Nephron progenitor cell (in vitro differentiated cells): ENCODE results near the gene NIPSNAP3A.
"Not testable (repeated sequence)": the region's sequence is repeated elsewhere in the genome, so short reads cannot be mapped to it uniquely, and the experiment has no call there.

ENCODE experiments used
- DNase-seq: peaks from one replicate; pipeline ENCODE4 v3.0.0; 2021
- H3K27ac Mint-ChIP-seq: 2 replicates; pipeline ENCODE4 v1.8.0; 2021; ENCODE audit warnings: mild to moderate bottlenecking, moderate library complexity, mixed read lengths
- H3K27me3 Mint-ChIP-seq: 2 replicates; pipeline ENCODE4 v1.8.0; 2021; ENCODE audit warnings: mild to moderate bottlenecking, low read depth, mixed read lengths; ENCODE audit not compliant: poor library complexity
- H3K36me3 Mint-ChIP-seq: 2 replicates; pipeline ENCODE4 v1.8.0; 2021; ENCODE audit warnings: low read depth, mixed read lengths
- H3K4me1 Mint-ChIP-seq: 2 replicates; pipeline ENCODE4 v1.8.0; 2021; ENCODE audit warnings: mixed read lengths
- H3K4me3 Mint-ChIP-seq: 2 replicates; pipeline ENCODE4 v1.8.0; 2021; ENCODE audit warnings: mild to moderate bottlenecking, moderate library complexity, mixed read lengths
- H3K9me3 Mint-ChIP-seq: 2 replicates; pipeline ENCODE4 v1.8.0; 2021; ENCODE audit warnings: mild to moderate bottlenecking, moderate library complexity, mixed read lengths
- CTCF ChIP-seq: fragments of 200-600 bp; sonication (generic); IDR thresholded peaks from 2 replicates; pipeline ENCODE4 v1.5.0; 2021; ENCODE audit warnings: antibody characterized with exemption

Gene NIPSNAP3A

GRCh38 chr9:104767507-104767906 lies 20.0 kb downstream of the NIPSNAP3A start:
- peaks cover 16% of the 10 kb centered on the region for H3K36me3 Mint-ChIP-seq
- no peak for TF ChIP-seq CTCF
- H3K27me3 Mint-ChIP-seq = peaks cover 6% of the 10 kb centered on the region
- H3K4me3 Mint-ChIP-seq = no peak overlapping the region
- peaks cover 5% of the 10 kb centered on the region for H3K9me3 Mint-ChIP-seq
- no peaks in the 10 kb centered on the region for H3K4me1 Mint-ChIP-seq
- no peak for DNase-seq
- H3K27ac Mint-ChIP-seq = no peak overlapping the region

GRCh38 chr9:104769029-104769428 lies 21.5 kb downstream of the NIPSNAP3A start:
- H3K27ac Mint-ChIP-seq, H3K9me3 Mint-ChIP-seq, H3K4me1 Mint-ChIP-seq, DNase-seq, H3K4me3 Mint-ChIP-seq, H3K27me3 Mint-ChIP-seq: not testable (repeated sequence)
- H3K36me3 Mint-ChIP-seq = peaks cover 16% of the 10 kb centered on the region

GRCh38 chr9:104769655-104770054 lies 22.2 kb downstream of the NIPSNAP3A start:
- peaks cover 3% of the 10 kb centered on the region for H3K27me3 Mint-ChIP-seq
- no peak for TF ChIP-seq CTCF
- H3K27ac Mint-ChIP-seq = no peak overlapping the region
- H3K4me3 Mint-ChIP-seq = no peak overlapping the region
- H3K4me1 Mint-ChIP-seq = no peaks in the 10 kb centered on the region
- no peaks in the 10 kb centered on the region for H3K9me3 Mint-ChIP-seq
- peaks cover 16% of the 10 kb centered on the region for H3K36me3 Mint-ChIP-seq
- DNase-seq = no peak

GRCh38 chr9:104772714-104773510 lies 25.4 kb downstream of the NIPSNAP3A start:
- DNase-seq = no peak
- Mint-ChIP-seq H3K36me3 (peaks cover 16% of the 10 kb centered on the region), H3K4me1 (no peaks in the 10 kb centered on the region), H3K27me3 (peaks cover 3% of the 10 kb centered on the region), H3K27ac (no peak overlapping the region), H3K9me3 (no peaks in the 10 kb centered on the region), H3K4me3 (no peak overlapping the region)
- no peak for TF ChIP-seq CTCF

- no peak for DNase-seq
These were observed 26.6 kb downstream of the NIPSNAP3A start for GRCh38 chr9:104774132-104774531.

More at GRCh38 chr9:104774132-104774531, 26.6 kb downstream of the NIPSNAP3A start:
- Mint-ChIP-seq H3K27ac (no peak overlapping the region), H3K9me3 (no peaks in the 10 kb centered on the region), H3K4me3 (no peak overlapping the region), H3K4me1 (no peaks in the 10 kb centered on the region), H3K36me3 (peaks cover 12% of the 10 kb centered on the region), H3K27me3 (no peaks in the 10 kb centered on the region)
- no peak for TF ChIP-seq CTCF
